ENCODE measurements around the gene HEPN1. TPM values are rescaled to one million over a fixed set of nuclear protein-coding genes. Genes with fewer than 3 reads are reported as not detected.

The HEPN1 gene
- total RNA-seq, 1 experiment from 2014 or later, result not detected

- H3K79me2 ChIP-seq (ENCODE audit: low read length), result no peaks in the 10 kb centered on the region
- no peak overlapping the region for H2AFZ ChIP-seq (ENCODE audit: low read length)
- H3K27ac ChIP-seq (ENCODE audit: low read length), result no peak overlapping the region
- no peak overlapping the region for H3K4me2 ChIP-seq (ENCODE audit: low read depth, low read length, poor library complexity, severe bottlenecking)
- no peaks in the 10 kb centered on the region for H4K20me1 ChIP-seq (ENCODE audit: insufficient read depth, low read depth, low read length)
- H3K9me3 ChIP-seq (ENCODE audit: low read length), result no peaks in the 10 kb centered on the region
- H3K4me1 ChIP-seq (ENCODE audit: low read length), result no peaks in the 10 kb centered on the region
- no peak for DNase-seq
- H3K9me2 ChIP-seq (replicated peaks; ENCODE audit: insufficient read depth, low read length), result no peaks in the 10 kb centered on the region
- H3K27me3 ChIP-seq (ENCODE audit: low read length), result no peaks in the 10 kb centered on the region
- no peak overlapping the region for H3K4me3 ChIP-seq (ENCODE audit: low read length)
- no peaks in the 10 kb centered on the region for H3K36me3 ChIP-seq (ENCODE audit: insufficient read depth, low read length)
- no peak overlapping the region for H3K9ac ChIP-seq (ENCODE audit: low read length)
These were observed 19.5 kb upstream of the HEPN1 start for GRCh38 chr11:124899383-124900145.

- no peak overlapping the region for H3K9ac ChIP-seq (ENCODE audit: low read length)
- no peaks in the 10 kb centered on the region for H4K20me1 ChIP-seq (ENCODE audit: insufficient read depth, low read depth, low read length)
- no peak for DNase-seq
- no peaks in the 10 kb centered on the region for H3K4me1 ChIP-seq (ENCODE audit: low read length)
- no peaks in the 10 kb centered on the region for H3K27me3 ChIP-seq (ENCODE audit: low read length)
- H3K27ac ChIP-seq (ENCODE audit: low read length), result no peak overlapping the region
- no peaks in the 10 kb centered on the region for H3K9me3 ChIP-seq (ENCODE audit: low read length)
- H2AFZ ChIP-seq (ENCODE audit: low read length), result no peak overlapping the region
- H3K4me3 ChIP-seq (ENCODE audit: low read length), result no peak overlapping the region
- H3K4me2 ChIP-seq (ENCODE audit: low read depth, low read length, poor library complexity, severe bottlenecking), result no peak overlapping the region
- no peaks in the 10 kb centered on the region for H3K36me3 ChIP-seq (ENCODE audit: insufficient read depth, low read length)
- H3K79me2 ChIP-seq (ENCODE audit: low read length), result no peaks in the 10 kb centered on the region
- no peaks in the 10 kb centered on the region for H3K9me2 ChIP-seq (replicated peaks; ENCODE audit: insufficient read depth, low read length)
These were observed 18.6 kb upstream of the HEPN1 start for GRCh38 chr11:124900464-124900863.

- Histone ChIP-seq H3K4me1 (ENCODE audit: low read length) (no peaks in the 10 kb centered on the region), H3K9ac (ENCODE audit: low read length) (no peak overlapping the region), H3K4me3 (ENCODE audit: low read length) (no peak overlapping the region), H2AFZ (ENCODE audit: low read length) (no peak overlapping the region), H3K9me2 (replicated peaks; ENCODE audit: insufficient read depth, low read length) (no peaks in the 10 kb centered on the region), H3K79me2 (ENCODE audit: low read length) (no peaks in the 10 kb centered on the region), H3K4me2 (ENCODE audit: low read depth, low read length, poor library complexity, severe bottlenecking) (no peak overlapping the region), H3K9me3 (ENCODE audit: low read length) (no peaks in the 10 kb centered on the region), H3K27me3 (ENCODE audit: low read length) (no peaks in the 10 kb centered on the region), H4K20me1 (ENCODE audit: insufficient read depth, low read depth, low read length) (no peaks in the 10 kb centered on the region), H3K36me3 (ENCODE audit: insufficient read depth, low read length) (no peaks in the 10 kb centered on the region), H3K27ac (ENCODE audit: low read length) (no peak overlapping the region)
- no peak for DNase-seq
These were observed 16.4 kb upstream of the HEPN1 start for GRCh38 chr11:124902616-124903015.

GRCh38 chr11:124915541-124916369 is 3.3 kb upstream of the HEPN1 start:
- Histone ChIP-seq H3K9me3 (ENCODE audit: low read length) (no peaks in the 10 kb centered on the region), H3K9me2 (replicated peaks; ENCODE audit: insufficient read depth, low read length) (no peaks in the 10 kb centered on the region), H3K27ac (ENCODE audit: low read length) (no peak overlapping the region), H3K9ac (ENCODE audit: low read length) (no peak overlapping the region), H3K79me2 (ENCODE audit: low read length) (no peaks in the 10 kb centered on the region), H2AFZ (ENCODE audit: low read length) (no peak overlapping the region), H4K20me1 (ENCODE audit: insufficient read depth, low read depth, low read length) (no peaks in the 10 kb centered on the region), H3K4me2 (ENCODE audit: low read depth, low read length, poor library complexity, severe bottlenecking) (no peak overlapping the region), H3K36me3 (ENCODE audit: insufficient read depth, low read length) (no peaks in the 10 kb centered on the region), H3K4me3 (ENCODE audit: low read length) (no peak overlapping the region), H3K4me1 (ENCODE audit: low read length) (no peaks in the 10 kb centered on the region), H3K27me3 (ENCODE audit: low read length) (no peaks in the 10 kb centered on the region)
- no peak for DNase-seq

GRCh38 chr11:124916370-124916710 is 2.7 kb upstream of the HEPN1 start:
- no peak for DNase-seq
- H2AFZ ChIP-seq (ENCODE audit: low read length), result no peak overlapping the region

GRCh38 chr11:124917115-124917637 is 1.9 kb upstream of the HEPN1 start:
- Histone ChIP-seq H3K36me3 (ENCODE audit: insufficient read depth, low read length) (no peaks in the 10 kb centered on the region), H3K9me3 (ENCODE audit: low read length) (no peaks in the 10 kb centered on the region), H3K9me2 (replicated peaks; ENCODE audit: insufficient read depth, low read length) (no peaks in the 10 kb centered on the region), H3K4me2 (ENCODE audit: low read depth, low read length, poor library complexity, severe bottlenecking) (no peak overlapping the region), H3K79me2 (ENCODE audit: low read length) (no peaks in the 10 kb centered on the region), H3K4me1 (ENCODE audit: low read length) (no peaks in the 10 kb centered on the region), H2AFZ (ENCODE audit: low read length) (no peak overlapping the region), H3K27me3 (ENCODE audit: low read length) (no peaks in the 10 kb centered on the region), H3K4me3 (ENCODE audit: low read length) (no peak overlapping the region), H3K27ac (ENCODE audit: low read length) (no peak overlapping the region), H3K9ac (ENCODE audit: low read length) (no peak overlapping the region), H4K20me1 (ENCODE audit: insufficient read depth, low read depth, low read length) (no peaks in the 10 kb centered on the region)
- no peak for DNase-seq

More at GRCh38 chr11:124916370-124916710, 2.7 kb upstream of the HEPN1 start:
- H3K4me2 ChIP-seq (ENCODE audit: low read depth, low read length, poor library complexity, severe bottlenecking), result no peak overlapping the region
- H3K4me3 ChIP-seq (ENCODE audit: low read length), result no peak overlapping the region
- H3K9ac ChIP-seq (ENCODE audit: low read length), result no peak overlapping the region
- no peaks in the 10 kb centered on the region for H3K79me2 ChIP-seq (ENCODE audit: low read length)
- H3K27me3 ChIP-seq (ENCODE audit: low read length), result no peaks in the 10 kb centered on the region
- no peaks in the 10 kb centered on the region for H3K9me3 ChIP-seq (ENCODE audit: low read length)
- H4K20me1 ChIP-seq (ENCODE audit: insufficient read depth, low read depth, low read length), result no peaks in the 10 kb centered on the region
- H3K9me2 ChIP-seq (replicated peaks; ENCODE audit: insufficient read depth, low read length), result no peaks in the 10 kb centered on the region
- H3K36me3 ChIP-seq (ENCODE audit: insufficient read depth, low read length), result no peaks in the 10 kb centered on the region
- H3K27ac ChIP-seq (ENCODE audit: low read length), result no peak overlapping the region
- H3K4me1 ChIP-seq (ENCODE audit: low read length), result no peaks in the 10 kb centered on the region

GRCh38 chr11:124919898-124920297 is 848 bp downstream of the HEPN1 start:
- Histone ChIP-seq H4K20me1 (ENCODE audit: insufficient read depth, low read depth, low read length) (no peaks in the 10 kb centered on the region), H3K9me2 (replicated peaks; ENCODE audit: insufficient read depth, low read length) (no peaks in the 10 kb centered on the region), H2AFZ (ENCODE audit: low read length) (no peak overlapping the region), H3K4me1 (ENCODE audit: low read length) (no peaks in the 10 kb centered on the region), H3K27ac (ENCODE audit: low read length) (no peak overlapping the region), H3K9ac (ENCODE audit: low read length) (no peak overlapping the region), H3K4me2 (ENCODE audit: low read depth, low read length, poor library complexity, severe bottlenecking) (no peak overlapping the region), H3K9me3 (ENCODE audit: low read length) (no peaks in the 10 kb centered on the region), H3K79me2 (ENCODE audit: low read length) (no peaks in the 10 kb centered on the region), H3K27me3 (ENCODE audit: low read length) (no peaks in the 10 kb centered on the region), H3K4me3 (ENCODE audit: low read length) (no peak overlapping the region), H3K36me3 (ENCODE audit: insufficient read depth, low read length) (no peaks in the 10 kb centered on the region)
- no peak for DNase-seq

- no peaks in the 10 kb centered on the region for H3K9me2 ChIP-seq (replicated peaks; ENCODE audit: insufficient read depth, low read length)
- no peaks in the 10 kb centered on the region for H3K79me2 ChIP-seq (ENCODE audit: low read length)
- no peak overlapping the region for H3K4me3 ChIP-seq (ENCODE audit: low read length)
- no peaks in the 10 kb centered on the region for H3K9me3 ChIP-seq (ENCODE audit: low read length)
- no peak overlapping the region for H2AFZ ChIP-seq (ENCODE audit: low read length)
- H3K36me3 ChIP-seq (ENCODE audit: insufficient read depth, low read length), result no peaks in the 10 kb centered on the region
- no peak overlapping the region for H3K27ac ChIP-seq (ENCODE audit: low read length)
- no peak for DNase-seq
- H3K9ac ChIP-seq (ENCODE audit: low read length), result no peak overlapping the region
- no peak overlapping the region for H3K4me2 ChIP-seq (ENCODE audit: low read depth, low read length, poor library complexity, severe bottlenecking)
- no peaks in the 10 kb centered on the region for H3K4me1 ChIP-seq (ENCODE audit: low read length)
- no peaks in the 10 kb centered on the region for H4K20me1 ChIP-seq (ENCODE audit: insufficient read depth, low read depth, low read length)
- no peaks in the 10 kb centered on the region for H3K27me3 ChIP-seq (ENCODE audit: low read length)
These were observed 1.3 kb downstream of the HEPN1 start for GRCh38 chr11:124920356-124920755.
